Measurements from ENCODE around the gene PSMB7. TPM values are rescaled to one million over a fixed set of nuclear protein-coding genes. Genes with fewer than 3 reads are reported as not detected.

Gene PSMB7
- total and polyA plus RNA-seq, 2 of the 8 experiments (the other 6 are each of a cell fraction or from before 2014, with no cell fraction given) = 222 to 357 TPM

- Histone ChIP-seq H3K4ac (replicated peaks; ENCODE audit: insufficient read length, low read depth, low read length) (no peak overlapping the region), H2BK15ac (ENCODE audit: low read length) (no peak overlapping the region), H2AFZ (ENCODE audit: low read length) (no peak overlapping the region), H3K14ac (ENCODE audit: insufficient read length) (no peak overlapping the region), H2BK5ac (ENCODE audit: low read depth, low read length) (no peak overlapping the region), H3K79me1 (ENCODE audit: low read depth, low read length) (no peaks in the 10 kb centered on the region), H3K9ac (replicated peaks in 1 of 4; ENCODE audit: extremely low read depth in 1 of 4, low read depth in 3 of 4, low read length in 3 of 4) (no peak overlapping the region), H3K36me3 (ENCODE audit: control insufficient read depth in 2 of 4, insufficient read depth in 4 of 4, low read length in 3 of 4) (no peaks in the 10 kb centered on the region), H4K5ac (ENCODE audit: insufficient read length, low read depth, low read length) (no peak overlapping the region), H3K23me2 (ENCODE audit: low read depth, low read length) (no peaks in the 10 kb centered on the region), H4K8ac (ENCODE audit: extremely low read depth, insufficient read depth, low read length) (no peak overlapping the region), H3K4me3 (ENCODE audit: extremely low read depth in 1 of 4, insufficient read depth in 2 of 4, low read depth in 3 of 4, low read length in 4 of 4) (no peak overlapping the region), H3K4me1 (replicated peaks in 1 of 4; ENCODE audit: control insufficient read depth in 3 of 4, insufficient read depth in 4 of 4, low read length in 3 of 4) (no peaks in the 10 kb centered on the region), H3K56ac (replicated peaks; ENCODE audit: insufficient read length, low read depth, low read length) (no peak overlapping the region), H2AK5ac (ENCODE audit: low read depth, low read length) (no peak overlapping the region), H3K23ac (ENCODE audit: insufficient read length) (no peak overlapping the region), H2BK120ac (replicated peaks; ENCODE audit: low read depth, low read length) (no peak overlapping the region), H4K20me1 (replicated peaks in 1 of 2; ENCODE audit: control insufficient read depth in 1 of 2, insufficient read depth in 2 of 2, low read length in 2 of 2) (no peaks in the 10 kb centered on the region), H3K79me2 (ENCODE audit: control insufficient read depth in 1 of 2, insufficient read depth in 2 of 2, low read length in 2 of 2) (no peaks in the 10 kb centered on the region), H4K91ac (replicated peaks; ENCODE audit: insufficient read length, low read length) (no peak overlapping the region), H2BK20ac (ENCODE audit: low read length) (no peak overlapping the region), H3K18ac (ENCODE audit: extremely low read depth, low read length) (no peak overlapping the region), H3K27ac (ENCODE audit: low read depth, low read length) (no peak overlapping the region), H3K27me3 (replicated peaks in 1 of 4; ENCODE audit: control insufficient read depth in 3 of 4, extremely low read depth in 1 of 4, insufficient read depth in 3 of 4, low read length in 3 of 4) (no peaks in the 10 kb centered on the region; a peak in 1 of 7 replicates), H2BK12ac (ENCODE audit: low read depth, low read length) (no peak overlapping the region), H3K4me2 (ENCODE audit: insufficient read depth in 1 of 2, low read depth in 2 of 2, low read length in 2 of 2) (no peak overlapping the region), H3K9me3 (ENCODE audit: insufficient read depth in 2 of 2, low read depth in 1 of 2, low read length in 1 of 2) (no peaks in the 10 kb centered on the region)
- FAIRE-seq (no peak), DNase-seq (ENCODE audit: low read depth in 1 of 2, low spot score in 2 of 2) (no peak)
- ChIA-PET CTCF (ENCODE audit: partially characterized antibody) (interaction anchor here (1.3 to 9.8 kb wide), 2 partner anchors 12 to 17 kb away, joined by 4 to 87 read pairs; no protein-coding TSS in a partner anchor), POLR2A (ENCODE audit: partially characterized antibody) (no interaction called here)
- WGBS, 2 experiments (ENCODE audit: extremely low coverage in 1 of 2, insufficient coverage in 1 of 2, insufficient read length in 1 of 2, insufficient replicate concordance in 2 of 2, low coverage in 1 of 2, low lambda C conversion rate in 2 of 2, missing lambda C conversion rate in 1 of 2) = 83% methylated on average over 3 of the region's 3 CpGs; no CpG with 5 or more reads in 1 of the 2 experiments
- TF ChIP-seq TAF1 (IDR thresholded peaks at IDR 0.05; ENCODE audit: low read depth, low read length) (no peak), BACH1 (IDR thresholded peaks at IDR 0.05; ENCODE audit: low read length) (no peak), CHD1 (IDR thresholded peaks at IDR 0.05; ENCODE audit: low read depth, low read length) (no peak), SIN3A (conservative IDR thresholded peaks at IDR 0.05 in 1 of 2, IDR thresholded peaks at IDR 0.05 in 1 of 2; ENCODE audit: low read depth in 1 of 2, low read length in 2 of 2) (no peak), KDM5A (IDR thresholded peaks at IDR 0.05; ENCODE audit: low read length) (no peak), RXRA (IDR thresholded peaks at IDR 0.05; ENCODE audit: insufficient read depth, low read depth, low read length) (no peak), SP4 (IDR thresholded peaks at IDR 0.05; ENCODE audit: low read length) (no peak), GTF2F1 (IDR thresholded peaks at IDR 0.05; ENCODE audit: borderline replicate concordance, low read depth, low read length) (no peak), CTBP2 (IDR thresholded peaks at IDR 0.05; ENCODE audit: borderline replicate concordance, insufficient read depth, insufficient read length, low read length) (no peak)
Measured at GRCh38 chr9:124437086-124437485, 21.8 kb upstream of the PSMB7 start.

Data from H1 (cell line).